Dermis microvascular lymphatic vessel endothelial cell (primary cell): Measurements from ENCODE around the gene KLF17. TPM values are rescaled to one million over a fixed set of nuclear protein-coding genes. Genes with fewer than 3 reads are reported as not detected.

Experiments
- DNase-seq, 2 donors: peaks; one replicate each; pipeline versions ENCODE4 v3.0.0 to v3.0.0-alpha.2; 2010; ENCODE audit warnings: low read depth in 2 of 2
- total RNA-seq: library from RNA; depleted of rRNA; stranded (reverse); fragments of >200 nt; gene quantifications from 2 replicates; pipeline ENCODE4 v1.2.1, GENCODE V29; 2014

The KLF17 gene
- total RNA-seq, 1 donor from 2014 or later, result not detected

DNA sequence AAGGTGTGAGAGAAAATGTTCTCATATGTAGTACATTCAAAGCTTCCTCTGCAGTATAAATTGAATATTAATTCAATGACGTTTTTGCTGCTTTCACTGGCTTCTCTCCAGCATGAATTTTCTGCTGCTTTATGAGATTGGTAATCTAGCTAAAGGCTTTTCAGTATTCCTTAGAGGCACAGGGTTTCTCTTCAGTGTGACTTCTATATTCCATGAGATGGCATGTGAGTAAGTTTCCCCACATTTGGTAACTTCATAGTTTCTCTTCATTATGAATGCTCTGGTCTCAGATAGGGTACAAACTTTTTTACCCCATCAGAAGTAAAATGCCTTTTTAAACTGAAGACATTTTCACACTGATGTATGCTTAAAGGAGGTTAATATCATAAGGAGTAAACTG is 33.2 kb downstream of the KLF17 start:
- no peak for DNase-seq

DNA sequence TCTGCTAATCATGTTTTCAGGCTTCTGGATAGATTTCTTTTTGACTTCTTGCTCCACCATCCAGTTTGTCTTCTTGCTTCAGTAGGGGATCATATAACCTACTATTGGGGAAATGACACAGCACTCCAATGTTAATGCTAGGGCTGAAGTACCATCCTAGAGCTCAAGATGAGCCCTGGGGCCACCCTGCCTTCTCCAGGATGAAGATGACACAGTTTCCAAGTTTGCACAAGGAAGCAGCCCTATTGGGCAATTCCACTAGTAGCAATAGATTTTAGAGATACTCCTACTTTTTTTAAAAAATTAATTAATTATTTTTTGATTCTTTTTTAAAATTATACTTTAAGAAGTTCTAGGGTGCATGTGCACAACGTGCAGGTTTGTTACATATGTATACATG is 34.1 kb downstream of the KLF17 start:
- no peak for DNase-seq

GRCh38 chr1:44154049-44154448 is 35.4 kb downstream of the KLF17 start:
- DNase-seq, result no peak

DNA sequence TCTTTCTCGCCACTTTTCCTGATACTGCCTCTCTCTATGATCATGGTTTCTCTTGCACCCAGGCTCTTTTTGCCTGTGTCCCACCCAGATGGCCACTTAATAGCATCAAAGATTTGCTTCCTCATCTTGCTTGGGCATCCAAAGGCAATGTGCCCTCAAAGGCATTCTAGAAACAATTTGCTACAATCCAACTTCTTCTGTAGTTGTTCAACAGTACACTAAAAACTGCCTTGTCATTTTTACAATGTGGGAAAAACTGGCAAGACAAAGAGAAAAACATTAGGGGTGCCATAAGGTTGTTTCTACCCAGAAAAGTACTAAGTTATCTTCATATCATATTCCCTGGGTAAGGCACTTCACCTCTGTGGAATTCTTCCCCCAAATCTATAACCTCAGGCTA is 39.3 kb downstream of the KLF17 start:
- no peak for DNase-seq

DNA sequence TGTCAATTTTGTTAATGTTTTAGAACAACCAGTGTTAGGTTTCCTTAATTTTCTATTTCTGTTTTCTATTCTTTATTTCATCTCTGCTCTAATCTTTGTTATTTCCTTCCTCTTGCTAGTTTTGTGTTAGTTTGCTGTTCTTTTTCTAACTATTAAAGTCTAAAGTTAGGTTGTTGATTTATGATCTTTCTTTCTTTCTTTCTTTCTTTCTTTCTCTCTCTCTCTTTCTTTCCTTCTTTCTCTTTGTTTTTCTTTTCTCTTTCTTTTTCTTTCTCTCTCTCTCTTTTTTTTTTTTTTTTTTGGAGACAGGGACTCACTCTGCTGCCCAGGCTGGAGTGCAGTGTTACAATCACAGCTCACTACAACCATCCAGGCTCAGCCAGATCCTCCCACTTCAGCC is 40.2 kb downstream of the KLF17 start:
- no peak for DNase-seq

DNA sequence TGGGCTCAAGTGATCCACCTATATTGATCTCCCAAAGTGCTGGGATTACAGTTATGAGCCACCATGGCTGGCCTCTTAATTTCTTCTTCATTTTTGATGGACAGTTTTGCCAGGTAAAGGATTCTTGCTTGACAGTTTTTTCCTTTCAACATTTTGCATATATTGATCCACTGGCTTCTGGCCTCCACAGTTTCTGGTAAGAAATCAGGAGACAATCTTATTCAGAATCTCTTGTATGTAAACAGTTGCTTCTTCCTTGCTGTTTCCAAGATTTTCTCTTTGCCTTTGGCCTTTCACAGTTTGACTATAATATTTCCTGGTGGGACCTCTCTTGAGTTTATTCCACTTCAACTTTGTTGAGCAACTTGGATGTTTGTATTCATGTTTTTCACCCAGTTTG is 42.9 kb downstream of the KLF17 start:
- no peak for DNase-seq

DNA sequence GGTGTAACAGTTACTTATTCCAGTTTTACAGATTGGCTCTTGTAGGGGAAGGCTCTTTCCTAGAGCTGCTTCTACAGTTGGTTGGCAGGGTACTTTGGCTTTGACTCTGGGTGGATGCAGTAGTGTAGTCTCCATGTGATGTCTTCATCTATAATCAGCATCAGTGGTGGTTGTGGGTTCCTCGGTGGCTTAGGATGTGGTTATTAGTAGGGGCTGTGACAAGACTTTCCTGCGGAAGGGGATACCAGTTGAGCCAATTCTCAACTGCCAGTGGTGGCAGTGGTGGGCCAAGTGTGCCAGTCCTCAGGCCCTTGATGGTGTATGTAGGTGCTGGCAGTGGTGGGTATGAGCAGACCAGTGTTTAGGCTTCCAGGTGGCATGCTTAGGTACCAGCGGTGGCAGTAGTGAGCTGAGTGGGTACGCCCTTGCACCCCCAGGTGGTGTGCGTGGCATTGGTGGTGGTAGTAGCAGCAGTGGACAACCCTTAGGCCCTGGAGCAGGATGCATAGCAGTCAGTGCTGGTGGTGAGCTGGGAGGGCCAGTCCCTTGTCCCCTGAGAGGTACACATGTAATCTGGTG is 50.0 kb downstream of the KLF17 start:
- DNase-seq, result no peak

DNA sequence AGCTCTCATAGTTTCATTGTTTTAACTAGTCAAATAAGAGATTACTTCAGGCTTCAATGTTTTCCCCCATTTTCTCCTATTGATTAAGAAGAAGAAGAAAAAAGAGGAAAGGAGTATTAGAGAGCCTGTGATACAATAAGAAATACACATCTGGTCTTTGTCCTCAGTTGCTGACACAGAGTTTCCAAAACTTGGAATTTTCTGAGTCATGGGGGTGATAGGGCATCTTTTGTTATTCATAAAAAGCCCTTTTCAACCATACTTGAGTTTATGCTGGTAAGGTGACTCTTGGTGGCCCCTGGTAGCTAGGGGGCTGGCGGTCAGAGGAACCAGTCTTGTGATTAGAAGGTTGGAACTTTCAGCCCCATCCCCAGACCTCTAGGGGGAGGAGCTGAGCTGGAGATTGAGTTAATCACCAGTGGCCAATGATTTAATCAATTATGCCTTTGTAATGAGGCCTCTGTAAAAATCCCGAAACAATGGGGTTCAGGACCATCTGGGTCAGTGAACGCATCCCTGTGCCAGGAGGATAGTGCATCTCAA is 51.7 kb downstream of the KLF17 start:
- DNase-seq, result no peak

- DNase-seq, result no peak
These were observed 56.0 kb downstream of the KLF17 start for GRCh38 chr1:44174630-44175029.

Other genes with a start within 250 kb of the KLF17 start
- not detected in 2 replicates for gene ARTN, start 185.0 kb upstream of the KLF17 start, total RNA-seq
- gene IPO13, start 171.9 kb upstream of the KLF17 start, total RNA-seq, result 5.5 and 10.9 TPM in 2 replicates
- 15.0 and 18.8 TPM in 2 replicates for gene DPH2, start 148.8 kb upstream of the KLF17 start, total RNA-seq
- 111 and 125 TPM in 2 replicates for gene ATP6V0B, start 143.9 kb upstream of the KLF17 start, total RNA-seq
- gene B4GALT2, start 139.6 kb upstream of the KLF17 start, total RNA-seq, result 44.0 and 56.8 TPM in 2 replicates
- 1.3 and 1.4 TPM in 2 replicates for gene CCDC24, start 127.2 kb upstream of the KLF17 start, total RNA-seq
- 0.13 TPM in 2 replicates for gene SLC6A9, start 87.4 kb upstream of the KLF17 start, total RNA-seq
- not detected in 2 replicates for gene KLF18, start 22.8 kb downstream of the KLF17 start, total RNA-seq
- 11.4 and 16.8 TPM in 2 replicates for gene DMAP1, start 94.7 kb downstream of the KLF17 start, total RNA-seq
- gene ERI3, start 236.4 kb downstream of the KLF17 start, total RNA-seq, result 30.4 and 34.0 TPM in 2 replicates